Measurements from ENCODE around the gene CRMP1.

The CRMP1 gene

GRCh38 chr4:5889002-5889696 is 3.7 kb downstream of the CRMP1 start:
- DNase-seq, result no peak

- DNase-seq, result peak in 27 of 58 donors; percentile 19 to 79 (median 49)
These were observed 4.5 kb downstream of the CRMP1 start for GRCh38 chr4:5888222-5889001.

- DNase-seq, result peak in 3 of 58 donors; percentile 26 to 63 (median 58)
These were observed 5.3 kb downstream of the CRMP1 start for GRCh38 chr4:5887361-5888221.

GRCh38 chr4:5887011-5887360 is 5.9 kb downstream of the CRMP1 start:
- DNase-seq, result no peak

- no peak for DNase-seq
These were observed 7.2 kb downstream of the CRMP1 start for GRCh38 chr4:5885733-5886132.

GRCh38 chr4:5884796-5885195 is 8.1 kb downstream of the CRMP1 start:
- no peak for DNase-seq

GRCh38 chr4:5883916-5884315 is 9.0 kb downstream of the CRMP1 start:
- no peak for DNase-seq

- no peak for DNase-seq
These were observed 9.9 kb downstream of the CRMP1 start for GRCh38 chr4:5882947-5883346.

GRCh38 chr4:5881340-5881739 is 11.5 kb downstream of the CRMP1 start:
- no peak for DNase-seq

- DNase-seq, result no peak
These were observed 14.5 kb downstream of the CRMP1 start for GRCh38 chr4:5878359-5878758.

- DNase-seq, result no peak
These were observed 15.5 kb downstream of the CRMP1 start for GRCh38 chr4:5877392-5877791.

- peak in 36 of 58 donors; percentile 10 to 85 (median 51) for DNase-seq
These were observed 18.0 kb downstream of the CRMP1 start for GRCh38 chr4:5874811-5875449.

- DNase-seq, result peak in 3 of 58 donors; percentile 26 to 30 (median 28)
These were observed 22.2 kb downstream of the CRMP1 start for GRCh38 chr4:5870701-5871100.

- DNase-seq, result no peak
These were observed 22.8 kb downstream of the CRMP1 start for GRCh38 chr4:5869966-5870619.

- no peak for DNase-seq
These were observed 25.0 kb downstream of the CRMP1 start for GRCh38 chr4:5867866-5868265.

GRCh38 chr4:5866841-5867813 is 25.8 kb downstream of the CRMP1 start:
- no peak for DNase-seq

GRCh38 chr4:5865896-5866599 is 26.8 kb downstream of the CRMP1 start:
- no peak for DNase-seq

GRCh38 chr4:5863461-5864113 is 29.3 kb downstream of the CRMP1 start:
- peak in 8 of 58 donors; percentile 11 to 48 (median 28) for DNase-seq
